Measurements from ENCODE around the gene SCYL2.

Gene SCYL2

DNA sequence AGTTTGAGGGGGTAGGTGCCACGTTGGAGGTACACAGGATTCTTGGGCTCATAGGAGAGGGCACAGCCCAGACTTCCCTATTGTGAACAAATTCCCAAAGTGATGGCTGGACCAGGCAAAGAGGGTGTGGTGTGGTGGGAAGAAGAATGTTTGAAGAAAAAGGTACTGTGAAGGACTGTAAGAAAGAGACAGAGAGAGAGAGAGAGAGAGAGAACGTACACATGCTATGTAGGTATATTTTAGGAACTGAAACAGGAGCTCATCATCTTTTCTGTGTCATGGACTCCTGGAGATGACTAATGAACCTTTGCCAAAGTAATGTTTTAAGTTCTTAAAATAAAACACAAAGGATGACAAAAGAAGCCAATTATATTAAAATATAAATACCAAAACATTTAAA lies 114.4 kb downstream of the SCYL2 start:
- DNase-seq = no peak

DNA sequence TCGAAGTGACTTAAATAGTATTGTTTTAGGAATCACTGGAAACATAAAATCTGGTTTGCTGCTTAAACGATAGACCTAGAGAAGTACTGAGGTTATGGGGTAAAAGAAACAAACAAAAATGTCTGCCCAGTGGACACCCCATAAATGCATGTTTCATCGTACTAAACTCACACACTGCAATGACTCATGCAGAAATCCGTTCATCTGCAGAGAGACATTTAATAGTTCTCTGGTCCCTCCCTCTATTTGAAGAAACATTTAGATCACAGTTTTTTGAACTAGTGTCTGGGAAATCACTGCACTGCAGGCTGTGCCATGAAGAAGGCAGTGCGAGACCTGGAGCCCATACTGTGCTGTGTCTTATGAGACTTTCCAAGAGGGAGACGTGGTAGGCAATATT lies 115.4 kb downstream of the SCYL2 start:
- DNase-seq = no peak

DNA sequence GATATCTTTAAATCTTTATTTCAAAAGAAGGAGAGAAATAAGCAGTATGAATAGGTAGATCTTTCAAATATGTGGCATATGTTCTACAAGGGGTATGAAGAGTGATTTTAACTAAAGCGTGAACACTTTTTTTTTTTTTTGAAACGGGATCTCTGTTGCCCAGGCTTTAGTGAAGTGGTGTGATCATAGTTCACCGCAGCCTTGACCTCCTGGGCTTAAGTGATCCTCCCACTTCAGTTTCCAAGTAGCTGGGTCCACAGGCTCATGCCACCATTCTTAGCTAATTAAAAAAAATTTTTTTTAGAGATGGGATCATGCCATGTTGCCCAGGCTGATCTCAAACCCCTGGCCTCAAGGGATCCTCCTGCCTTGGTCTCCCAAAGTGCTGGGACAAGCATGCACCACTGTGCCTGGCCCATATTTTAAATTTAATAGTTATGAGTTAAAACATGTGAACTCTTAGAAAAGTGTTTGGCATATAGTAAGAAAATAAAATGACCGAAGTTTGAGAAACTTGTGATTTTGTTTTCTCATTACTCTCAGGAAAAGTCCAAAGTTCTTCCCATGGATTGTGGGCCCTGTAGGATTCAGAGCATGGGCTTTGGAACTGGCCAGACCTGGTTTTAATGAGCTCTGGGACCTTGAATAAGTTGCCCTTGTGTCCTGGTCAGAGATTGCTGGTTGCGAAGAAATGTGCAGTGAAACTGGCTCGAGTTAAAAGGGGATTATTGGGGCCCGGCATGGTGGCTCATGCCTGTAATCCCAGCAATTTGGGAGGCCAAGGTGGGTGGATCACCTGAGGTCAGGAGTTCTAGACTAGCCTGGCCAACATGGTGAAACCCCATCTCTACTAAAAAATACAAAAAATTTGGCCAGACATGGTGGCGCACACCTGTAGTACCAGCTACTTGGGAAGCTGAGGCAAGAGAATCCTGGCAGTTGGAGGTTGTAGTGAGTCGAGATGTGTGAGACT lies 116.9 kb downstream of the SCYL2 start:
- DNase-seq = no peak

DNA sequence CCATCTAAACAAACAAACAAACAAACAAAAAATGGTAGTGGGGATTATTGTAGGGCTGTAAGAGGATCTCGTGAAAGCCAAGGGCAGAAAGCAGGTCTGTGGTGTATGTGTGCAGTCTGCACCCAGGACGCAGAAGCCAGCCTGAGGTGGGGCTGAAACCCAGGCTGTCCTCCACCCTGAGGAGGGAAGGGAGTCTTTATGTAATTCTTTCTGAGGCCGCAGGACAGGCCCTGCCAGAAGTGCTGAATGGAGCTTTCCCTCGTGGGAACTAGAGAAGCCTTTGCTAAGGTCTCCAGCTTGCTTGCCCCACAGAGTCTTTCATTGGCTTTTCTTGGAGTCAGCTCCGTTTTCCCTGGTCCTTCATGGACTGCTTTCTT lies 117.6 kb downstream of the SCYL2 start:
- no peak for DNase-seq

DNA sequence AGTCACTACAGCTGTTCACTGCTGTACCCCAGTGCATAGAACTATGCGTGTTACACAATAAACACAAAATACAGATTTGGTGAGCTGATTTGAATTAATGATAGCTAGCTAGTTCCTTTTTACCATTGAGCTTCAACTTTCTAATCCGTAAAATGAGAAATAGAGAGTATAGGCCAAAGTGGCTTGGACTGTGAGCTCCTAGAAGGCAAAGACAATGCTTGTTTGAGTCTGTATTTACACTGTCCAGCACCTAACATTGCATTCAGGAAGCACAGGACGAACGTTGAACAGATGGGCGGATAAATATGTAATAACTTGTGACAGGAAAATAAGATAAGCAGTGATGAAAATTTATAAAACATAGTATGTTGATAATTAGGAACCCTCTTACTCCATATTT lies 121.4 kb downstream of the SCYL2 start:
- DNase-seq = no peak

Measured in T-helper 1 cell (primary cell).